Common myeloid progenitor, CD34-positive (primary cell): ENCODE results near the gene MAN1A2. TPM values are rescaled to one million over a fixed set of nuclear protein-coding genes. Genes with fewer than 3 reads are reported as not detected.
A peak's percentile ranks its signal among the peaks of the same experiment; 100 is the strongest.

Experiments
- CTCF ChIA-PET: fragments of 350-600 bp; sonication (Branson Sonifier 250); formaldehyde crosslinking; loops from one replicate; lab custom pipeline; 2021; ENCODE audit warnings: antibody characterized with exemption; lab: Charles Lee
- POLR2A ChIA-PET: fragments of 350-600 bp; sonication (Branson Sonifier 250); formaldehyde crosslinking; loops from one replicate; lab custom pipeline; 2021; ENCODE audit warnings: antibody characterized with exemption; lab: Charles Lee
- DNase-seq, 3 donors: peaks; one replicate each; pipeline versions ENCODE4 v3.0.0 to v3.0.0-alpha.2; 2013
- H3K27ac ChIP-seq, 2 experiments: 1 replicate in 1 of 2; 2 replicates in 1 of 2; pipeline ENCODE4 v1.7.0; 2013; ENCODE audit warnings: inconsistent platforms in 2 of 2, low read length in 2 of 2, mild to moderate bottlenecking in 2 of 2, low read depth in 1 of 2, moderate library complexity in 1 of 2; ENCODE audit not compliant: severe bottlenecking in 2 of 2, insufficient read depth in 1 of 2, poor library complexity in 1 of 2
- H3K27me3 ChIP-seq, 5 experiments: replicated peaks in 2 of 5; 1 replicate in 3 of 5; 2 replicates in 2 of 5; pipeline versions ENCODE4 v1.6.1 to v1.7.0; 2013; ENCODE audit warnings: low read length in 4 of 5, mild to moderate bottlenecking in 2 of 5, moderate library complexity in 2 of 5, inconsistent platforms in 1 of 5; ENCODE audit not compliant: insufficient read depth in 5 of 5, control insufficient read depth in 4 of 5
- H3K36me3 ChIP-seq, 4 experiments: 1 replicate in 2 of 4; 2 replicates in 2 of 4; pipeline versions ENCODE4 v1.6.1 to v1.7.0; 2013; ENCODE audit warnings: low read length in 3 of 4, control low read depth in 1 of 4, mild to moderate bottlenecking in 1 of 4; ENCODE audit not compliant: control insufficient read depth in 4 of 4, insufficient read depth in 4 of 4
- H3K4me1 ChIP-seq, 4 experiments: 1 replicate in 3 of 4; 2 replicates in 1 of 4; pipeline versions ENCODE4 v1.6.1 to v1.7.1; 2013; ENCODE audit warnings: low read length in 3 of 4, mild to moderate bottlenecking in 3 of 4, control low read depth in 1 of 4, inconsistent platforms in 1 of 4, moderate library complexity in 1 of 4; ENCODE audit not compliant: control insufficient read depth in 4 of 4, insufficient read depth in 4 of 4; ENCODE audit errors: control extremely low read depth in 1 of 4
- H3K4me3 ChIP-seq, 7 experiments: 1 replicate in 4 of 7; 2 replicates in 3 of 7; pipeline versions ENCODE4 v1.5.1 to v1.7.0; 2013; ENCODE audit warnings: mild to moderate bottlenecking in 7 of 7, low read length in 6 of 7, moderate library complexity in 6 of 7, inconsistent platforms in 2 of 7, low read depth in 2 of 7, control low read depth in 1 of 7; ENCODE audit not compliant: insufficient read depth in 4 of 7, control insufficient read depth in 1 of 7; ENCODE audit errors: extremely low read depth in 1 of 7
- H3K9me3 ChIP-seq, 5 experiments: 1 replicate in 4 of 5; 2 replicates in 1 of 5; pipeline versions ENCODE4 v1.6.1 to v1.7.1; 2013; ENCODE audit warnings: low read length in 4 of 5, mild to moderate bottlenecking in 2 of 5, inconsistent platforms in 1 of 5, low read depth in 1 of 5, moderate library complexity in 1 of 5; ENCODE audit not compliant: control insufficient read depth in 4 of 5, insufficient read depth in 2 of 5; ENCODE audit errors: control extremely low read depth in 1 of 5
- WGBS: methylation state at CpG from one replicate; pipeline ENCODE4 v1.1.5; 2013; ENCODE audit not compliant: insufficient coverage; 5-methylcytosine and 5-hydroxymethylcytosine counted together
- polyA plus RNA-seq: library from polyadenylated mRNA; unstranded; fragments of 120-200 nt; gene quantifications from one replicate; pipeline ENCODE4 v1.2.1, GENCODE V29; 2013

MAN1A2 gene
- 25.9 TPM for polyA plus RNA-seq

- H3K4me3 ChIP-seq = peak within 1 kb of the TSS; percentile 71 to 98 (median 92)
- no peaks in the 10 kb centered on the region for H3K36me3 ChIP-seq
- H3K9me3 ChIP-seq = no peaks in the 10 kb centered on the region
- H3K27me3 ChIP-seq = no peaks in the 10 kb centered on the region
- POLR2A ChIA-PET = no interaction called here
- CTCF ChIA-PET = no interaction called here
- WGBS = 0% methylated on average over 55 of the region's 93 CpGs
- peak within 1 kb of the TSS; percentile 81 to 89 for H3K27ac ChIP-seq
- DNase-seq = peak; percentile 51 to 76 (median 68)
- peaks cover 32 to 50% (median 41%) of the 10 kb centered on the region in 4 experiments for H3K4me1 ChIP-seq
These were observed at the start of gene MAN1A2 for GRCh38 chr1:117367046-117368025. Gene MAN1A2 (plus strand): TSS chr1:117367449. CDS start chr1:117368184, 735 bp downstream.

DNA sequence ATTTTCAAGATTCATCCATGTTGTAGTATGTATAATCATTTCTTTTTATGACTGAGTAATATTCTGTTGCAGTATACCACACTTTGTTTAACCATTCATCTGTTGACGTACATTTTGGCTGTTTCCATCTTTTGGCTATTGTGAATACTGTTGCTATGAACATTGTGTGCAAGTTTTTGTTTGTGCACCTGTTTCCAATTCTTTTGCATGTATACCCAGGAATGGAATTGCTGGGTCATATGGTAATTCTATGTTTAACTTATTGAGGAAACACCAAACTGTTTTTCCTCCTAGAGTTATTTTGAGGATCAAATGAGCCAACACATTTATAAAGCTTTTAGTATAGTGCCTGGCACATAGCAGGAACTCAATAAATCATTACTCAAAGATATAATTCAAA lies 49.2 kb upstream of the MAN1A2 start:
- ChIA-PET CTCF (no interaction called here), POLR2A (no interaction called here)
- peaks cover 0 to 5% (median 0%) of the 10 kb centered on the region in 5 experiments for H3K27me3 ChIP-seq
- no peak for DNase-seq
- no peaks in the 10 kb centered on the region for H3K9me3 ChIP-seq
- WGBS = no CpG with 5 or more reads among the region's 1 CpG
- H3K4me1 ChIP-seq = no peaks in the 10 kb centered on the region
- no peak overlapping the region for H3K27ac ChIP-seq
- no peak overlapping the region for H3K4me3 ChIP-seq
- H3K36me3 ChIP-seq = no peaks in the 10 kb centered on the region

DNA sequence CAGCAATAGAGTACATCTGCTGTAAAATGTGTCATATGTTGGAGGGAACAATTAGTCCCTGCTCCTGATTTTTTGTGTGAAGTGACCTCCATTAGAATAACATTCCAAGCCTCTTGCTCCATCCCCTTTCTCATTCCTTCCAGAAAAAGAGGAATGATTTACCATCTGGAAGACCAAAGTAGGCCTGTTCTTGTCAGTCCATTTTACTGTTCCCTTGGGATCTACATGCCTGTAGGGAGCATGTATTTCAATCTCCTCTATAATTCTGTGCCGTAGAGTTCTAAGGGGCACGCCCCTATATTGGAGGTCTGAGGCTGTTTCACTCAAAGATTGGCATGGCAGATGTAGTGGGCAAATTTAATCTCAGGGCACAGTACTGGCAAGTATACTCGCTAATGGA lies 48.8 kb upstream of the MAN1A2 start:
- no peaks in the 10 kb centered on the region for H3K9me3 ChIP-seq
- no peak overlapping the region for H3K27ac ChIP-seq
- H3K4me3 ChIP-seq = no peak overlapping the region
- POLR2A ChIA-PET = no interaction called here
- CTCF ChIA-PET = no interaction called here
- no peaks in the 10 kb centered on the region for H3K36me3 ChIP-seq
- peaks cover 0 to 5% (median 0%) of the 10 kb centered on the region in 5 experiments for H3K27me3 ChIP-seq
- WGBS = 90% methylated on average over 1 of the region's 3 CpGs
- no peak for DNase-seq
- H3K4me1 ChIP-seq = no peaks in the 10 kb centered on the region

- DNase-seq = no peak
- no peaks in the 10 kb centered on the region for H3K9me3 ChIP-seq
- CTCF ChIA-PET = interaction anchor here (1.0 kb wide), 1 partner anchor 23 kb away, joined by 3 read pairs; no protein-coding TSS in a partner anchor
- H3K4me1 ChIP-seq = no peaks in the 10 kb centered on the region
- H3K36me3 ChIP-seq = no peaks in the 10 kb centered on the region
- no peak overlapping the region for H3K27ac ChIP-seq
- 100% methylated on average over 1 of the region's 1 CpG for WGBS
- peaks cover 0 to 7% (median 0%) of the 10 kb centered on the region in 5 experiments for H3K27me3 ChIP-seq
- POLR2A ChIA-PET = no interaction called here
- H3K4me3 ChIP-seq = no peak overlapping the region
These were observed 46.7 kb upstream of the MAN1A2 start for GRCh38 chr1:117320515-117320914.

- no peak overlapping the region for H3K27ac ChIP-seq
- H3K27me3 ChIP-seq = peaks cover 0 to 7% (median 0%) of the 10 kb centered on the region in 5 experiments
- no peak overlapping the region for H3K4me3 ChIP-seq
- H3K4me1 ChIP-seq = no peaks in the 10 kb centered on the region
- H3K9me3 ChIP-seq = no peaks in the 10 kb centered on the region
- POLR2A ChIA-PET = no interaction called here
- 97% methylated on average over 2 of the region's 5 CpGs for WGBS
- H3K36me3 ChIP-seq = no peaks in the 10 kb centered on the region
- CTCF ChIA-PET = interaction anchor here (1.1 kb wide), 1 partner anchor 14 kb away, joined by 3 read pairs; no protein-coding TSS in a partner anchor
- no peak for DNase-seq
These were observed 45.3 kb upstream of the MAN1A2 start for GRCh38 chr1:117321680-117322609.

DNA sequence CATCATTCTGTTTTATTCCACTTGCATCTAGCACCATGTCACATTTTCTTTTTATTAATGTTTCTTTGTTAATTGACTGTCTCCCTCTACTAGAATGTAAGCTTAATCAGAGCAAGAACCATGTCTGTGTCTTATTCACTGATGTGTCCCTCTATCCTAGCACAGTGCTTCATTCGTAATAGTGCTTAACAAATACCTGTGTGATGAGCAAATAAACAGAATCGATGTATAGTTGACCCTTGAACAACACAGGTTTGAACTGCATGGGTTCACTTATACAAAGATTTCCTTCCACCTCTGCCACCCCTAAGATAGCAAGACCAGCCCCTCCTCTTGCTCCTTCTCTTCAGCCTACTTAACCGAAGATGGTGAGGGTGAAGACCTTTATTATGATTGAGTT lies 42.9 kb upstream of the MAN1A2 start:
- CTCF ChIA-PET = no interaction called here
- WGBS = no CpG with 5 or more reads among the region's 3 CpGs

More for the DNA sequence above, 42.9 kb upstream of the MAN1A2 start:
- Histone ChIP-seq H3K27ac (no peak overlapping the region), H3K4me3 (no peak overlapping the region), H3K27me3 (peaks cover 0 to 7% (median 0%) of the 10 kb centered on the region in 5 experiments), H3K36me3 (no peaks in the 10 kb centered on the region), H3K9me3 (no peaks in the 10 kb centered on the region), H3K4me1 (no peaks in the 10 kb centered on the region)
- no peak for DNase-seq
- POLR2A ChIA-PET = no interaction called here
